Liver (tissue), 3 donors: ENCODE results near the gene GLB1L2.

Experiments used
- GABPA ChIP-seq, 2 donors: IDR thresholded peaks in 1 of 2; conservative IDR thresholded peaks in 1 of 2; 2 replicates each; pipeline ENCODE4 v1.6.1; 2016; ENCODE audit warnings: antibody characterized with exemption in 2 of 2, mild to moderate bottlenecking in 1 of 2, moderate library complexity in 1 of 2
- MAX ChIP-seq: IDR thresholded peaks from 2 replicates; pipeline ENCODE4 v1.6.1; 2016; ENCODE audit warnings: antibody characterized with exemption
- RXRA ChIP-seq, 2 donors: IDR thresholded peaks; 2 replicates each; pipeline ENCODE4 v1.6.1; 2017 to 2018; ENCODE audit warnings: antibody characterized with exemption in 2 of 2, mild to moderate bottlenecking in 1 of 2
- ZBTB33 ChIP-seq: IDR thresholded peaks from 2 replicates; pipeline ENCODE4 v1.6.1; 2016; ENCODE audit warnings: antibody characterized with exemption
- TF ChIP-seq, protein P1 (sequence below): fragments of 150-350 bp; IDR thresholded peaks from 2 replicates; pipeline ENCODE4 v1.5.1; 2017; ENCODE audit warnings: improper control_type of control experiment, low read depth, low read length; ENCODE audit not compliant: missing input control
- TF ChIP-seq, protein P2 (sequence below): IDR thresholded peaks from 2 replicates; pipeline ENCODE4 v1.6.1; 2016; ENCODE audit warnings: antibody characterized with exemption
- donor health status: healthy.
- donor health status: healthy.

- TF ChIP-seq, protein P1, sequence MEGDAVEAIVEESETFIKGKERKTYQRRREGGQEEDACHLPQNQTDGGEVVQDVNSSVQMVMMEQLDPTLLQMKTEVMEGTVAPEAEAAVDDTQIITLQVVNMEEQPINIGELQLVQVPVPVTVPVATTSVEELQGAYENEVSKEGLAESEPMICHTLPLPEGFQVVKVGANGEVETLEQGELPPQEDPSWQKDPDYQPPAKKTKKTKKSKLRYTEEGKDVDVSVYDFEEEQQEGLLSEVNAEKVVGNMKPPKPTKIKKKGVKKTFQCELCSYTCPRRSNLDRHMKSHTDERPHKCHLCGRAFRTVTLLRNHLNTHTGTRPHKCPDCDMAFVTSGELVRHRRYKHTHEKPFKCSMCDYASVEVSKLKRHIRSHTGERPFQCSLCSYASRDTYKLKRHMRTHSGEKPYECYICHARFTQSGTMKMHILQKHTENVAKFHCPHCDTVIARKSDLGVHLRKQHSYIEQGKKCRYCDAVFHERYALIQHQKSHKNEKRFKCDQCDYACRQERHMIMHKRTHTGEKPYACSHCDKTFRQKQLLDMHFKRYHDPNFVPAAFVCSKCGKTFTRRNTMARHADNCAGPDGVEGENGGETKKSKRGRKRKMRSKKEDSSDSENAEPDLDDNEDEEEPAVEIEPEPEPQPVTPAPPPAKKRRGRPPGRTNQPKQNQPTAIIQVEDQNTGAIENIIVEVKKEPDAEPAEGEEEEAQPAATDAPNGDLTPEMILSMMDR = no peak
- no peak for TF ChIP-seq GABPA (IDR thresholded peaks at IDR 0.05 in 1 of 2, conservative IDR thresholded peaks at IDR 0.05 in 1 of 2)
- no peak for TF ChIP-seq ZBTB33
- no peak for TF ChIP-seq RXRA (IDR thresholded peaks at IDR 0.05)
- TF ChIP-seq MAX = no peak
- TF ChIP-seq, protein P2, sequence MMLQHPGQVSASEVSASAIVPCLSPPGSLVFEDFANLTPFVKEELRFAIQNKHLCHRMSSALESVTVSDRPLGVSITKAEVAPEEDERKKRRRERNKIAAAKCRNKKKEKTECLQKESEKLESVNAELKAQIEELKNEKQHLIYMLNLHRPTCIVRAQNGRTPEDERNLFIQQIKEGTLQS = no peak
Observed at GRCh38 chr11:134361661-134362060, 29.9 kb downstream of the GLB1L2 start.
